Measurements from ENCODE around the gene OR8D1.

GRCh38 chr11:124276081-124276480 is 37.7 kb downstream of the OR8D1 start:
- TF ChIP-seq CTCF (conservative IDR thresholded peaks at IDR 0.05) (no peak), ZFX (IDR thresholded peaks at IDR 0.05) (no peak)

Measured in C4-2B (cell line).